Neural cell (in vitro differentiated cells): ENCODE results near the gene THOC1. TPM values are rescaled to one million over a fixed set of nuclear protein-coding genes. Genes with fewer than 3 reads are reported as not detected.

Experiments
- H2AFZ ChIP-seq: fragments of 200-600, 300-800 bp; sonication (generic), shearing (Covaris generic); 2 replicates; pipeline ENCODE4 v1.6.0; 2014; ENCODE audit warnings: low read depth, mild to moderate bottlenecking, antibody characterized with exemption, low read length, moderate library complexity
- H3F3A ChIP-seq: fragments of 200-600 bp; shearing (Covaris generic); 2 replicates; pipeline ENCODE4 v1.6.1; 2016; ENCODE audit warnings: mild to moderate bottlenecking, moderate library complexity, mixed read lengths, antibody characterized with exemption, low read length; ENCODE audit not compliant: insufficient read depth, poor library complexity, severe bottlenecking
- H3K27ac ChIP-seq: fragments of 200-600, 300-800 bp; sonication (generic), shearing (Covaris generic); 2 replicates; pipeline ENCODE4 v1.5.1; 2014; ENCODE audit warnings: mild to moderate bottlenecking, low read length, moderate library complexity
- H3K27me3 ChIP-seq: fragments of 300-800, 200-600 bp; sonication (generic), shearing (Covaris generic); 2 replicates; pipeline ENCODE4 v1.6.0; 2014; ENCODE audit warnings: mild to moderate bottlenecking, low read depth, low read length, moderate library complexity; ENCODE audit not compliant: insufficient read depth
- H3K36me3 ChIP-seq: fragments of 300-800, 200-600 bp; sonication (generic), shearing (Covaris generic); 2 replicates; pipeline ENCODE4 v1.5.1; 2014; ENCODE audit warnings: mild to moderate bottlenecking, antibody characterized with exemption, low read length, moderate library complexity; ENCODE audit not compliant: insufficient read depth
- H3K4me2 ChIP-seq: fragments of 300-800, 200-600 bp; sonication (generic), shearing (Covaris generic); 2 replicates; pipeline ENCODE4 v1.6.0; 2014; ENCODE audit warnings: mild to moderate bottlenecking, low read length
- H3K4me3 ChIP-seq: fragments of 300-800, 200-600 bp; sonication (generic), shearing (Covaris generic); 2 replicates; pipeline ENCODE4 v1.5.1; 2014; ENCODE audit warnings: mild to moderate bottlenecking, low read length, moderate library complexity
- H3K79me2 ChIP-seq: fragments of 200-600 bp; shearing (Covaris generic); replicated peaks from 2 replicates; pipeline ENCODE4 v1.6.0; 2014; ENCODE audit warnings: mild to moderate bottlenecking, low read length, moderate library complexity; ENCODE audit not compliant: insufficient read depth
- H3K9ac ChIP-seq: fragments of 300-800, 200-600 bp; sonication (generic), shearing (Covaris generic); 2 replicates; pipeline ENCODE4 v1.6.1; 2016; ENCODE audit warnings: mild to moderate bottlenecking, low read length, mixed read lengths
- H3K9me2 ChIP-seq: fragments of 200-600 bp; shearing (Covaris generic); 2 replicates; pipeline ENCODE4 v1.6.1; 2016; ENCODE audit warnings: mild to moderate bottlenecking, low read length, mixed read lengths; ENCODE audit not compliant: insufficient read depth
- H3K9me3 ChIP-seq: fragments of 200-600, 300-800 bp; sonication (generic), shearing (Covaris generic); 2 replicates; pipeline ENCODE4 v1.6.1; 2016; ENCODE audit warnings: mild to moderate bottlenecking, mixed run types, low read length, moderate library complexity, mixed read lengths
- H4K20me1 ChIP-seq: fragments of 200-600 bp; shearing (Covaris generic); 2 replicates; pipeline ENCODE4 v1.6.1; 2016; ENCODE audit warnings: mild to moderate bottlenecking, mixed run types; ENCODE audit not compliant: insufficient read depth
- EP300 ChIP-seq: fragments of 450-650 bp; conservative IDR thresholded peaks from 2 replicates; pipeline ENCODE4 v1.6.1; 2014; ENCODE audit warnings: antibody characterized with exemption, mild to moderate bottlenecking, moderate library complexity; ENCODE audit not compliant: poor library complexity, severe bottlenecking
- EZH2 ChIP-seq: fragments of 200-600, 300-800 bp; shearing (Covaris generic), sonication (generic); IDR thresholded peaks from 2 replicates; pipeline ENCODE4 v1.6.1; 2014; ENCODE audit warnings: antibody characterized with exemption, low read length, borderline replicate concordance, mild to moderate bottlenecking; ENCODE audit not compliant: insufficient read depth, poor library complexity, severe bottlenecking
- MXI1 ChIP-seq: fragments of 450-650 bp; conservative IDR thresholded peaks from 2 replicates; pipeline ENCODE4 v1.6.1; 2014; ENCODE audit warnings: antibody characterized with exemption, mild to moderate bottlenecking; ENCODE audit not compliant: poor library complexity, severe bottlenecking
- POLR2AphosphoS5 ChIP-seq: IDR thresholded peaks from 2 replicates; pipeline ENCODE4 v1.6.1; 2012
- RAD21 ChIP-seq: fragments of 450-650 bp; conservative IDR thresholded peaks from 2 replicates; pipeline ENCODE4 v1.6.1; 2014; ENCODE audit warnings: antibody characterized with exemption, mild to moderate bottlenecking, moderate library complexity
- SMC3 ChIP-seq: fragments of 450-650 bp; conservative IDR thresholded peaks from 2 replicates; pipeline ENCODE4 v1.6.1; 2014; ENCODE audit warnings: antibody characterized with exemption, mild to moderate bottlenecking, moderate library complexity; ENCODE audit not compliant: poor library complexity
- TAF1 ChIP-seq: IDR thresholded peaks from 2 replicates; pipeline ENCODE4 v1.6.1; 2012; ENCODE audit warnings: low read depth
- polyA plus RNA-seq: library from polyadenylated mRNA; depleted of rRNA; stranded (reverse); fragments of >200 nt; gene quantifications from 2 replicates; pipeline ENCODE4 v1.2.3, GENCODE V29; 2014
- TF ChIP-seq, protein P1 (sequence below): IDR thresholded peaks from 2 replicates; pipeline ENCODE4 v1.6.1; 2012; ENCODE audit warnings: borderline replicate concordance
- TF ChIP-seq, protein P2 (sequence below): fragments of 450-650 bp; IDR thresholded peaks from 2 replicates; pipeline ENCODE4 v1.5.1; 2014; ENCODE audit warnings: antibody characterized with exemption, mild to moderate bottlenecking, moderate library complexity; ENCODE audit not compliant: poor library complexity, severe bottlenecking

THOC1 gene
- polyA plus RNA-seq, 1 donor from 2014 or later, result 168 TPM

DNA sequence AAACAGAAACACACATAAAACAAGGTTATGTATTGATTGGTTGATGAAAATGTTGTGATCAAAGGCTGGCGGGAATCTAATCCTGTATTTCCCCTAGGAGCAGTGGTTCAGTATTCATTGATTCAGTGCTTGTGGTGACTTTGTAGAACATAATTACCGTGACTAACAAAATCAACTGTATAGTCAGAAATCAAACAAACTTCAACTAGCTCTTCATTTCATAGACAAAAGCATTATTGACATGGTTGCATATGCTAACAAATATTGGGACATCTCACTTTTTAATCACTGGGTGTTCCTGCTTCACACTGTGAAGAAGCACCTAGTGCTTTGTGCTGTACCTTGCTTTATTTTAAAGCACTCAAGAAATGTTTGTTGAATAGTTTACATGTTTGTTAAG, 68.1 kb downstream of the THOC1 start:
- Histone ChIP-seq H3K27ac (no peak overlapping the region), H3K36me3 (peaks cover 10% of the 10 kb centered on the region), H3K4me2 (no peak overlapping the region), H3K4me3 (no peak overlapping the region), H3K9ac (no peak overlapping the region), H3F3A (no peaks in the 10 kb centered on the region), H3K27me3 (no peaks in the 10 kb centered on the region), H3K79me2 (no peaks in the 10 kb centered on the region), H3K9me2 (no peaks in the 10 kb centered on the region), H2AFZ (no peak overlapping the region), H3K9me3 (no peaks in the 10 kb centered on the region), H4K20me1 (no peaks in the 10 kb centered on the region)
- TF ChIP-seq EP300 (no peak), TAF1 (no peak), POLR2AphosphoS5 (no peak), SMC3 (no peak), EZH2 (no peak), RAD21 (no peak)
- TF ChIP-seq, protein P1, sequence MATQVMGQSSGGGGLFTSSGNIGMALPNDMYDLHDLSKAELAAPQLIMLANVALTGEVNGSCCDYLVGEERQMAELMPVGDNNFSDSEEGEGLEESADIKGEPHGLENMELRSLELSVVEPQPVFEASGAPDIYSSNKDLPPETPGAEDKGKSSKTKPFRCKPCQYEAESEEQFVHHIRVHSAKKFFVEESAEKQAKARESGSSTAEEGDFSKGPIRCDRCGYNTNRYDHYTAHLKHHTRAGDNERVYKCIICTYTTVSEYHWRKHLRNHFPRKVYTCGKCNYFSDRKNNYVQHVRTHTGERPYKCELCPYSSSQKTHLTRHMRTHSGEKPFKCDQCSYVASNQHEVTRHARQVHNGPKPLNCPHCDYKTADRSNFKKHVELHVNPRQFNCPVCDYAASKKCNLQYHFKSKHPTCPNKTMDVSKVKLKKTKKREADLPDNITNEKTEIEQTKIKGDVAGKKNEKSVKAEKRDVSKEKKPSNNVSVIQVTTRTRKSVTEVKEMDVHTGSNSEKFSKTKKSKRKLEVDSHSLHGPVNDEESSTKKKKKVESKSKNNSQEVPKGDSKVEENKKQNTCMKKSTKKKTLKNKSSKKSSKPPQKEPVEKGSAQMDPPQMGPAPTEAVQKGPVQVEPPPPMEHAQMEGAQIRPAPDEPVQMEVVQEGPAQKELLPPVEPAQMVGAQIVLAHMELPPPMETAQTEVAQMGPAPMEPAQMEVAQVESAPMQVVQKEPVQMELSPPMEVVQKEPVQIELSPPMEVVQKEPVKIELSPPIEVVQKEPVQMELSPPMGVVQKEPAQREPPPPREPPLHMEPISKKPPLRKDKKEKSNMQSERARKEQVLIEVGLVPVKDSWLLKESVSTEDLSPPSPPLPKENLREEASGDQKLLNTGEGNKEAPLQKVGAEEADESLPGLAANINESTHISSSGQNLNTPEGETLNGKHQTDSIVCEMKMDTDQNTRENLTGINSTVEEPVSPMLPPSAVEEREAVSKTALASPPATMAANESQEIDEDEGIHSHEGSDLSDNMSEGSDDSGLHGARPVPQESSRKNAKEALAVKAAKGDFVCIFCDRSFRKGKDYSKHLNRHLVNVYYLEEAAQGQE, result no peak

DNA sequence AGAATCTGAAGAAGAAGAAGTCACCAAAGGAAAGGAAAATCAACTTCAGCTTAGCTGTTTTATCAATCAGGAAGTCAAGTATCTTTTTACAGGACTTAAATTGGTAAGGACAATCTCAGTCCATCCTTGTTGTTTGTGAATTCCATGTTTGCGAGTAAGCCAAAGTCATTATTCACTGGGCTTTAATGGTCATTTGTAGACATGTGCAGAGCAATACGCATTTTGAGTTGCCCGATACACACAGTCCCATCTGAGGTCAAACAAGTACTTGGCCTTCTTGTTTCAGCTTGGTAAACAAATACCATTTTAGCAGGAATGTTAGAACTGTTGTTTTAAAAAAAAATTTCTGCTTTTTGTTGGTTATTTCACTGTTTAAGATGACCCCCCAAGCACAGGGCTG, 68.6 kb downstream of the THOC1 start:
- H3K27me3 ChIP-seq, result no peaks in the 10 kb centered on the region
- no peaks in the 10 kb centered on the region for H3K79me2 ChIP-seq
- H2AFZ ChIP-seq, result no peak overlapping the region
- H3K4me2 ChIP-seq, result no peak overlapping the region
- no peak overlapping the region for H3K27ac ChIP-seq
- no peaks in the 10 kb centered on the region for H3F3A ChIP-seq
- H4K20me1 ChIP-seq, result no peaks in the 10 kb centered on the region
- H3K9me2 ChIP-seq, result no peaks in the 10 kb centered on the region
- no peak overlapping the region for H3K9ac ChIP-seq
- peaks cover 10% of the 10 kb centered on the region for H3K36me3 ChIP-seq
- TF ChIP-seq TAF1 (no peak), POLR2AphosphoS5 (no peak), MXI1 (no peak), RAD21 (no peak), SMC3 (no peak), EZH2 (no peak), EP300 (no peak)
- TF ChIP-seq, protein P2, sequence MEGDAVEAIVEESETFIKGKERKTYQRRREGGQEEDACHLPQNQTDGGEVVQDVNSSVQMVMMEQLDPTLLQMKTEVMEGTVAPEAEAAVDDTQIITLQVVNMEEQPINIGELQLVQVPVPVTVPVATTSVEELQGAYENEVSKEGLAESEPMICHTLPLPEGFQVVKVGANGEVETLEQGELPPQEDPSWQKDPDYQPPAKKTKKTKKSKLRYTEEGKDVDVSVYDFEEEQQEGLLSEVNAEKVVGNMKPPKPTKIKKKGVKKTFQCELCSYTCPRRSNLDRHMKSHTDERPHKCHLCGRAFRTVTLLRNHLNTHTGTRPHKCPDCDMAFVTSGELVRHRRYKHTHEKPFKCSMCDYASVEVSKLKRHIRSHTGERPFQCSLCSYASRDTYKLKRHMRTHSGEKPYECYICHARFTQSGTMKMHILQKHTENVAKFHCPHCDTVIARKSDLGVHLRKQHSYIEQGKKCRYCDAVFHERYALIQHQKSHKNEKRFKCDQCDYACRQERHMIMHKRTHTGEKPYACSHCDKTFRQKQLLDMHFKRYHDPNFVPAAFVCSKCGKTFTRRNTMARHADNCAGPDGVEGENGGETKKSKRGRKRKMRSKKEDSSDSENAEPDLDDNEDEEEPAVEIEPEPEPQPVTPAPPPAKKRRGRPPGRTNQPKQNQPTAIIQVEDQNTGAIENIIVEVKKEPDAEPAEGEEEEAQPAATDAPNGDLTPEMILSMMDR, result no peak
- TF ChIP-seq, protein P1, result no peak
- no peaks in the 10 kb centered on the region for H3K9me3 ChIP-seq
- no peak overlapping the region for H3K4me3 ChIP-seq
